T-cell (primary cell): ENCODE measurements around the gene PPP2R5C. TPM values are rescaled to one million over a fixed set of nuclear protein-coding genes. Genes with fewer than 3 reads are reported as not detected.

ENCODE experiments used
- ATAC-seq, 4 experiments: fragments of 200-7000 bp in 3 of 4; fragments of 150-1000 bp in 1 of 4; cut with Tn5 transposase; replicated peaks in 1 of 4; 1 replicate in 3 of 4; 2 replicates in 1 of 4; pipeline ENCODE4 v1.10.0; 2021; ENCODE audit warnings: moderate library complexity in 3 of 4, mild to moderate bottlenecking in 2 of 4, moderate number of reproducible peaks in 1 of 4
- CTCF ChIA-PET, 2 donors: fragments of 300-600 bp; sonication (Branson Sonifier 250); formaldehyde crosslinking; loops; one replicate each; lab custom pipeline; 2022; ENCODE audit warnings: antibody characterized with exemption in 2 of 2; lab: Charles Lee
- POLR2A ChIA-PET, 2 donors: fragments of 300-600 bp; sonication (Branson Sonifier 250); formaldehyde crosslinking; loops; one replicate each; lab custom pipeline; 2022; ENCODE audit warnings: antibody characterized with exemption in 2 of 2; lab: Charles Lee
- DNase-seq, 35 experiments: peaks; one replicate each; pipeline versions ENCODE4 v3.0.0 to v3.0.0-alpha.2; 2013 to 2023
- H3K27ac ChIP-seq: one replicate; pipeline ENCODE4 v1.5.1; 2013; ENCODE audit warnings: low read length
- H3K27me3 ChIP-seq, 2 experiments: replicated peaks in 1 of 2; 1 replicate in 1 of 2; 2 replicates in 1 of 2; pipeline versions ENCODE4 v1.6.1 to v1.7.0; 2013; ENCODE audit warnings: low read length in 1 of 2, mixed read lengths in 1 of 2; ENCODE audit not compliant: control insufficient read depth in 2 of 2, insufficient read depth in 2 of 2; ENCODE audit errors: extremely low read depth in 1 of 2
- H3K36me3 ChIP-seq, 2 donors: 1 replicate in 1 of 2; 2 replicates in 1 of 2; pipeline versions ENCODE4 v1.6.1 to v1.7.0; 2013; ENCODE audit warnings: low read length in 1 of 2; ENCODE audit not compliant: control insufficient read depth in 2 of 2, insufficient read depth in 1 of 2; ENCODE audit errors: extremely low read depth in 1 of 2
- H3K4me1 ChIP-seq, 2 experiments: 1 replicate in 1 of 2; 2 replicates in 1 of 2; pipeline versions ENCODE4 v1.6.1 to v1.7.0; 2013; ENCODE audit warnings: low read length in 2 of 2, mixed read lengths in 1 of 2; ENCODE audit not compliant: insufficient read depth in 2 of 2, control insufficient read depth in 1 of 2; ENCODE audit errors: extremely low read depth in 1 of 2
- H3K4me3 ChIP-seq, 2 donors: 1 replicate in 1 of 2; 2 replicates in 1 of 2; pipeline versions ENCODE4 v1.5.1 to v1.7.0; 2013; ENCODE audit warnings: mild to moderate bottlenecking in 2 of 2, low read length in 1 of 2, moderate library complexity in 1 of 2; ENCODE audit not compliant: control insufficient read depth in 1 of 2; ENCODE audit errors: extremely low read depth in 1 of 2
- H3K9me3 ChIP-seq: 2 replicates; pipeline ENCODE4 v1.7.0; 2013
- H3K27ac Mint-ChIP-seq, 2 donors: one replicate each; pipeline ENCODE4 v1.8.0; 2020 to 2021; ENCODE audit warnings: mild to moderate bottlenecking in 2 of 2, mixed read lengths in 2 of 2
- H3K27me3 Mint-ChIP-seq, 2 donors: one replicate each; pipeline ENCODE4 v1.8.0; 2021 to 2022; ENCODE audit warnings: mixed read lengths in 2 of 2
- H3K36me3 Mint-ChIP-seq: one replicate; pipeline ENCODE4 v1.8.0; 2021; ENCODE audit warnings: mixed read lengths
- H3K4me1 Mint-ChIP-seq, 3 donors: one replicate each; pipeline ENCODE4 v1.8.0; 2020 to 2022; ENCODE audit warnings: mixed read lengths in 3 of 3, mild to moderate bottlenecking in 1 of 3
- H3K4me3 Mint-ChIP-seq, 3 donors: one replicate each; pipeline ENCODE4 v1.8.0; 2020 to 2022; ENCODE audit warnings: mild to moderate bottlenecking in 3 of 3, mixed read lengths in 3 of 3, moderate library complexity in 3 of 3
- H3K9me3 Mint-ChIP-seq, 3 donors: one replicate each; pipeline ENCODE4 v1.8.0; 2020 to 2022; ENCODE audit warnings: mixed read lengths in 3 of 3
- WGBS: methylation state at CpG from one replicate; pipeline ENCODE4 v1.1.5; 2013; ENCODE audit warnings: missing lambda C conversion rate; ENCODE audit not compliant: insufficient coverage; 5-methylcytosine and 5-hydroxymethylcytosine counted together
- total RNA-seq, 35 experiments: library from RNA in 6 of 35; stranded (reverse) in 6 of 35; fragments of 120-200 nt in 1 of 35; gene quantifications; one replicate each; pipeline versions ENCODE4 v1.2.1 to v1.2.4 and lab custom pipeline; 2013 to 2026

Gene PPP2R5C
- total RNA-seq, 5 donors from 2014 or later (not counting 1 experiment from before 2014, with no cell fraction given), result 435 to 627 (median 489) TPM

GRCh38 chr14:101853455-101854018 lies 92.0 kb downstream of the PPP2R5C start:
- Histone ChIP-seq H3K4me1 (peaks cover 41 to 58% of the 10 kb centered on the region in 2 experiments), H3K27me3 (no peaks in the 10 kb centered on the region), H3K9me3 (no peaks in the 10 kb centered on the region), H3K27ac (peak overlapping the region; percentile 25), H3K4me3 (no peak overlapping the region), H3K36me3 (peaks cover under 1 to 24% of the 10 kb centered on the region in 2 donors)
- H3K9me3 Mint-ChIP-seq, result no peaks in the 10 kb centered on the region
- POLR2A ChIA-PET, result interaction anchor here (0.5 to 1.1 kb wide), 6 partner anchors 8 to 61 kb away, joined by 3 to 8 read pairs (median 4); no protein-coding TSS in a partner anchor
- H3K27ac Mint-ChIP-seq, result peak overlapping the region; percentile 54 to 86
- peaks cover 35% of the 10 kb centered on the region for H3K36me3 Mint-ChIP-seq
- H3K27me3 Mint-ChIP-seq, result no peaks in the 10 kb centered on the region
- CTCF ChIA-PET, result interaction anchor here in 1 of 2 donors (0.7 to 2.4 kb wide), 4 partner anchors 9 to 83 kb away, joined by 3 to 11 read pairs (median 3); no protein-coding TSS in a partner anchor
- WGBS, result 97% methylated on average over 6 of the region's 15 CpGs
- peak overlapping the region in 1 of 3 donors; percentile 62 for H3K4me3 Mint-ChIP-seq
- DNase-seq (no peak), ATAC-seq (no peak)
- H3K4me1 Mint-ChIP-seq, result peaks cover 82 to 91% (median 87%) of the 10 kb centered on the region in 3 donors

- H3K27ac Mint-ChIP-seq, result peak overlapping the region; percentile 50 to 86
These were observed 92.9 kb downstream of the PPP2R5C start for GRCh38 chr14:101854366-101854765.

GRCh38 chr14:101855958-101856357 lies 94.4 kb downstream of the PPP2R5C start:
- H3K4me1 Mint-ChIP-seq, result peaks cover 79 to 90% (median 86%) of the 10 kb centered on the region in 3 donors
- no peaks in the 10 kb centered on the region for H3K9me3 Mint-ChIP-seq
- H3K4me1 ChIP-seq, result peaks cover 27 to 48% of the 10 kb centered on the region in 2 experiments
- peaks cover 49% of the 10 kb centered on the region for H3K36me3 Mint-ChIP-seq
- no peak for DNase-seq
- ATAC-seq, result no peak
- ChIA-PET CTCF (no interaction called here), POLR2A (interaction anchor here (0.6 to 0.9 kb wide), 2 partner anchors 12 to 38 kb away, joined by 4 to 6 read pairs; no protein-coding TSS in a partner anchor)
- no peak overlapping the region for H3K4me3 ChIP-seq
- H3K4me3 Mint-ChIP-seq, result peak overlapping the region in 1 of 3 donors; percentile 27
- H3K36me3 ChIP-seq, result peaks cover 5 to 45% of the 10 kb centered on the region in 2 donors
- 89% methylated on average over 4 of the region's 5 CpGs for WGBS
- peak overlapping the region; percentile 58 to 60 for H3K27ac Mint-ChIP-seq
- H3K27me3 Mint-ChIP-seq, result no peaks in the 10 kb centered on the region
- H3K9me3 ChIP-seq, result no peaks in the 10 kb centered on the region
- no peaks in the 10 kb centered on the region for H3K27me3 ChIP-seq
- H3K27ac ChIP-seq, result no peak overlapping the region

More at GRCh38 chr14:101854366-101854765, 92.9 kb downstream of the PPP2R5C start:
- 0% methylated on average over 1 of the region's 5 CpGs for WGBS
- Mint-ChIP-seq H3K36me3 (peaks cover 41% of the 10 kb centered on the region), H3K27me3 (no peaks in the 10 kb centered on the region), H3K9me3 (no peaks in the 10 kb centered on the region), H3K4me1 (peaks cover 82 to 90% (median 86%) of the 10 kb centered on the region in 3 donors), H3K4me3 (peak overlapping the region; percentile 5 to 62 (median 34))
- peak; percentile 56 to 83 (median 78) for ATAC-seq
- CTCF ChIA-PET, result interaction anchor here in 1 of 2 donors (0.7 to 2.4 kb wide), 3 partner anchors 10 to 45 kb away, joined by 3 to 11 read pairs (median 3); no protein-coding TSS in a partner anchor
- POLR2A ChIA-PET, result interaction anchor here (0.5 to 1.1 kb wide), 7 partner anchors 9 to 1771 kb away, joined by 3 to 8 read pairs (median 4); no protein-coding TSS in a partner anchor
- Histone ChIP-seq H3K9me3 (no peaks in the 10 kb centered on the region), H3K4me3 (peak overlapping the region in 1 of 2 donors; percentile 32), H3K36me3 (peaks cover 5 to 30% of the 10 kb centered on the region in 2 donors), H3K4me1 (peaks cover 34 to 58% of the 10 kb centered on the region in 2 experiments), H3K27me3 (no peaks in the 10 kb centered on the region), H3K27ac (peak overlapping the region; percentile 25)
- DNase-seq, result peak in 2 of 35 experiments; percentile 36 to 54

DNA sequence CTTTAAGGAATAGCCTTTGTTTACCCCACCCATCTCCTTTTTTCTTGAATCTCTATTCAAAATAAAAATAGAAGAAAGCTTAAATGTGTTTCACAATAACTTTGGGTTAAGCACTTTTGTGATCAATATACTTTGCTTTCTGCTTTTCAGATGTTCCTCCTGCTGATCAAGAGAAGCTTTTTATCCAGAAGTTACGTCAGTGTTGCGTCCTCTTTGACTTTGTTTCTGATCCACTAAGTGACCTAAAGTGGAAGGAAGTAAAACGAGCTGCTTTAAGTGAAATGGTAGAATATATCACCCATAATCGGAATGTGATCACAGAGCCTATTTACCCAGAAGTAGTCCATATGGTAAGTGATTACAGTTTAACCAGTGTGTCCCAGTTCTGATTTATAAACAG lies 95.0 kb downstream of the PPP2R5C start:
- POLR2A ChIA-PET, result interaction anchor here (0.6 to 0.9 kb wide), 2 partner anchors 13 to 39 kb away, joined by 4 to 6 read pairs; no protein-coding TSS in a partner anchor
- ATAC-seq, result no peak
- Histone ChIP-seq H3K27me3 (no peaks in the 10 kb centered on the region), H3K27ac (no peak overlapping the region), H3K9me3 (no peaks in the 10 kb centered on the region), H3K36me3 (peaks cover 5 to 50% of the 10 kb centered on the region in 2 donors), H3K4me1 (peaks cover 23 to 42% of the 10 kb centered on the region in 2 experiments), H3K4me3 (no peak overlapping the region)
- Mint-ChIP-seq H3K9me3 (no peaks in the 10 kb centered on the region), H3K36me3 (peaks cover 52% of the 10 kb centered on the region), H3K27ac (peak overlapping the region; percentile 37 to 60), H3K27me3 (no peaks in the 10 kb centered on the region), H3K4me1 (peaks cover 73 to 89% (median 84%) of the 10 kb centered on the region in 3 donors), H3K4me3 (no peak overlapping the region)
- WGBS, result 67% methylated on average over 1 of the region's 4 CpGs
- no peak for DNase-seq
- CTCF ChIA-PET, result no interaction called here

DNA sequence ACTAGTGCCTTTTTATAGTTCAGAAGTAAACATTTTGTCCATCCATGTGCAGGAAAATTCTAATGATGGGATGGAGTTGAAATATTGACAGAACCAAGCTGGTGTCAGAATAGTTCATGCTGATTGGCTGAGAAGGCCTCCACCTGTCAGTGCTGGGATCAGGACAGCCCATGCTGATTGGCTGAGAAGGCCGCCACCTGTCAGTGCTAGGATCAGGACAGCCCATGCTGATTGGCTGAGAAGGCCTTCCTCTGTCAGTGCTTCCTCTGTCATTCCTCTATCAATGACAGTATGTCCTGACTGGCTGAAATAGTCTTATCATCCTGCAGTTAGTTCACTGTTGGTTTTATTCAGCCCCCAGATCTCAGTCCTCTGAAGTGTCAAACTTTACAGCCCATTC lies 95.7 kb downstream of the PPP2R5C start:
- peaks cover 58% of the 10 kb centered on the region for H3K36me3 Mint-ChIP-seq
- H3K27me3 ChIP-seq, result no peaks in the 10 kb centered on the region
- peak overlapping the region; percentile 18 to 32 for H3K27ac Mint-ChIP-seq
- H3K36me3 ChIP-seq, result peaks cover 5 to 53% of the 10 kb centered on the region in 2 donors
- no peaks in the 10 kb centered on the region for H3K27me3 Mint-ChIP-seq
- peaks cover 21 to 38% of the 10 kb centered on the region in 2 experiments for H3K4me1 ChIP-seq
- ChIA-PET CTCF (no interaction called here), POLR2A (no interaction called here)
- H3K4me3 ChIP-seq, result no peak overlapping the region
- no peak overlapping the region for H3K4me3 Mint-ChIP-seq
- H3K27ac ChIP-seq, result peak overlapping the region; percentile 22
- H3K4me1 Mint-ChIP-seq, result peaks cover 69 to 88% (median 83%) of the 10 kb centered on the region in 3 donors
- 100% methylated on average over 1 of the region's 1 CpG for WGBS
- no peaks in the 10 kb centered on the region for H3K9me3 ChIP-seq
- ATAC-seq, result no peak
- DNase-seq, result no peak
- H3K9me3 Mint-ChIP-seq, result no peaks in the 10 kb centered on the region

DNA sequence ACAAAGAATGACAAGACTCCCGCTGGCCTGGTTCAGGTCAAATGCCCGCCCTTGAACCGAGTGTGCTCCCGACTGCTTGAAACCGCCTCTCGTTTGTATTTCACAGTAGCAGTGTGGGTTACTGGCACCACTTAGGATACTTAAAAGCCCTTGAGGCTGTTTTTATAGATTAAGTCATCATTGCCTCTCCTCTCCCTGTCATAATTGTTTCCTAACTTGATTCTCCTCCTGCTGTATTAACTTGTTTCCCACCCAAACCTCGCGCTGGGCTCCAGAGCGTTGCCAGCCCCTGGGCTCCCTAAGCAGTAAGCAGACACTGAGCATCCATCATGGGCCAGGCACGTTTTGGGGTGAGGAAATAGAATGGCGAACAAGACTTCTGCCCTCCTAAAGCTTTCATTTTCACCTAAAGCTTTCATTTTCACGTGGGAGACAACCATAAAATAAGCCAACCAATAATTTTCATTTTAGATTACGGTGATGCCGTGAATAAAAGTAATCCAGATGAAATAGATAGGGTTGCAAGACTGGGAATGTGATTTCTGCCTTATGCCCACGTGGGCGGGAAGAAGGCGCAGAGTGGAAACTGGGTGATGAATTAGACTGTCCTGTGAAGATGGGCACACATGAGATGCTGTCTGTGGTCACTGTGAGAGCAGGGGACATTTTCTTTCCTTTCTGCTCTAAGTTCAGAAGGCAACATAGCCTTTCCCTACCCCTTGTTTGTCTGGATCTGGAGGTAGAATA lies 97.5 kb downstream of the PPP2R5C start:
- POLR2A ChIA-PET, result no interaction called here
- H3K36me3 ChIP-seq, result peaks cover 5 to 62% of the 10 kb centered on the region in 2 donors
- peak overlapping the region; percentile 54 for H3K27ac ChIP-seq
- Mint-ChIP-seq H3K9me3 (no peaks in the 10 kb centered on the region), H3K4me1 (peaks cover 57 to 83% (median 75%) of the 10 kb centered on the region in 3 donors), H3K36me3 (peaks cover 62% of the 10 kb centered on the region), H3K27me3 (no peaks in the 10 kb centered on the region), H3K4me3 (peak overlapping the region in 1 of 3 donors; percentile 5), H3K27ac (peak overlapping the region; percentile 84 to 91)
- no peak for ATAC-seq
- peaks cover 12 to 28% of the 10 kb centered on the region in 2 experiments for H3K4me1 ChIP-seq
- WGBS, result 70% methylated on average over 2 of the region's 17 CpGs
- CTCF ChIA-PET, result interaction anchor here in 1 of 2 donors (0.7 to 1.0 kb wide), 2 partner anchors 39 to 88 kb away, joined by 3 to 4 read pairs; no protein-coding TSS in a partner anchor
- DNase-seq, result no peak
- H3K9me3 ChIP-seq, result no peaks in the 10 kb centered on the region
- no peaks in the 10 kb centered on the region for H3K27me3 ChIP-seq
- no peak overlapping the region for H3K4me3 ChIP-seq
